ENCODE data around the gene CHRDL2.

Gene CHRDL2

DNA sequence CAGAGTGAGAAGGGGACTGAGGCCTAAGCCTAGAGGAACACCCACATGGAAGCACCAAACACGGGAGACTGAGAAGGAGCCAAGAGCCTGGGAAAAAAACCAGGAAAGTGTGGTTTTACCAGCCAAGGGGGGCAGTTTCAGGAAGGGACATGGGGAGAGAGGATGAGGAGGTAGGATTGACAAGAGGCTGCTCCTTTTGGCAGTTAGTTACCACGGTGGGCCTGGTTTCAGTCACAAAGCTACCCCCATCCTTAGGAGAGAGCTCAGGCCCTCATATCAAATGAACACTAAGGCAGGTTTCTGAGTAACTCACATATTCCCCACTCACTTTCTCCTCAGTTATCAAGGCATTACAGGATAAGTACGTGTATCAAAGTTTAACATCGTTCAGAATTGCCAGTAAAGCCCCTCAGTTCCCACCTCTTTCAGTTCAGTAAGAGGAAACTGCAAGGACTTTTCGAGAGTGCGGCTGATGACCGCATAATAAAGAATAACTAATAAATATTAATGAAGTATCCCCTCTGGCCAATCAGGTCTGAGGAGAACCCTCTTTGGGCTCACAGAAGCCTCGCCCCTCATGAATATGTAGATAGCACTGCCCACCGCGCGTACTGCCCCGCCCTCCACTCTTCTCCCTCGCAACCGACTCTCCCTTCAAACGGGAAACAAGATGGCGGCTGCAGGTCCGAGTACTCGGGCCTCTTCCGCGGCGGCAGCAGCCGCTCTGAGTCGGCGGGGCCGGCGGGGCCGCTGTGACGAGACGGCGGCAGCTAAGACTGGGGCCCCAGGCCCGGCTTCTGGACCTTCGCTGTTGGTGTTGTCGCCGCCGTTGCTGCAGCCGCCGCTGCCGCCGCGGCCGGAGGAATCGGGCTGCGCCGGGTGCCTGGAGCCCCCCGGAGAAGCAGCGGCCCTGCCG is 17.2 kb upstream of the CHRDL2 start, which contains the start of gene RNF169:
Gene RNF169, plus strand, starts transcription at position 639 of the 916 bp plus-strand sequence. Its CDS starts 32 bp downstream, at position 671.
- peak; percentile 96 for DNase-seq

DNA sequence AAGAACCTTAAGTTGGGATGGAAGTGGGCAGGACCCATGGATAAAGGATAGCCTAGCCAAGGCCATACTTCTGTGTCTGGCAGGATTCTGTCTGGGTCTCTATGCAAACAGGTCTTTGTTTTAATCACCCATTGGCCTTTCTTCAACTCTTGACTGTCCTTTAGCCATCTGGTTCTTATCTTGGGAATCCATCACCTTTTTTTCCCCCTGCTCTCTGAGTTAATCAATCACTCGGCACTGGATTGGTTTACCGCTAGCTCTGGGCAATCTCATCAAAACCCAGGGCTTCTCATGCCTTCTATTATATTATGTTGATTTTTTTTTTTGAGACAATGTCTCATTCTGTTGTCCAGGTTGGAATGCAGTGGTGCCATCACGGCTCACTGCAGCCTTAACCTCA is 15.6 kb upstream of the CHRDL2 start:
- no peak for DNase-seq

DNA sequence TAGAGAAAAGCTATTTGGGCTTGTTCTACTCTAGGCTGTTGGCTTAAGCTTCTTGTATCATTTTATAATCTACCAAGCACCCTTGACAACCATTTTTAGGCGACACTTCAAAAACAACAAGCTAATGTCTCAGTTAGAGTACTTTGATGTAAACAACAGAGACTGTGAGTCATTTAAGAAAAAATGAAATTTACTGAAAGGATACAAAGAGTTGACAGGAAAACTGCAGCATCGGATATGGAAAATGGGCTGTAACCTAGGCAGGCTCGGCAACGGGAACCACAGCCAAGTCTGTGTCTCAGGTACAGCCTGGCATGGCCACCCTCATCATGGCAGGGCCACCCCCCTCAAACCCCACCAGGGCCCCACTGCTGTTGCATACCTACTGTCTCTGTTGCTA is 13.1 kb upstream of the CHRDL2 start:
- DNase-seq = no peak

DNA sequence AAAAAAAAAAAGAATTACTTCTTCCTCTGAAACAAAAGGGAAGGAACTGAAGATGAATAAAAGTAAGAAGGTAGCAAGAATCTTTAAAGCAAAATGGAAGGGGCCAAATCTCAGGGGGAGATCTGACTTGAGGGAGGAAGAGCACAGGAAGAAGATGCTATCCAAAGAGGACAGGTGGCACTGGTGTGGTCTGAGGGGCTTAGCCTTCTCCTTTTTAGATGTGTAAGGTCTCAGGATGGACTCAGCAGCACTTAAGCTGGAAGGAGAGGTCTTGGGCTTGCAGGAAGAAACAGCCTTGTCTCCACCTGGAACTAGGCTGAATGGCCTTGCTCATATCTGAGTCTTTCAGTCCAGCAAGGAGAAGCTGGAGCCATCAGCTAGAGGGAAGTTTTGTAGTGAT is 12.4 kb upstream of the CHRDL2 start:
- no peak for DNase-seq

DNA sequence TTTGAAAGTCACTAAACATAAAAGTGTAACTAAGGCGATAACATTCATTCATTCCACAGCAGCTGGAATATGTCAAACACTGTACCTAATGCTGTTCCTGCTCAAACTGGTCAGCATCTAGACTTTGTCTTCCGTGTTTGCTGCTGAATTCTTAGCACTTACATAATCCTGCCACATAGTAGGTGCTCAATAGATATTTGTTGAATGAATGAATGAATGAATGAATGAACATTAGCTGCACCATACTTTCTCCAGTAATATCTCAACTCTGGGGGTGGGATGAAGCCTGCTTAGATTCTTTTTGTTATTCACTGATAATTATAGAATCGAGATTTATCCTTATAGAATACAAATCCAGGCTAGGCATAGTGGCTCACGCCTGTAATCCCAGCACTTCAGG is 10.8 kb upstream of the CHRDL2 start:
- DNase-seq = no peak

DNA sequence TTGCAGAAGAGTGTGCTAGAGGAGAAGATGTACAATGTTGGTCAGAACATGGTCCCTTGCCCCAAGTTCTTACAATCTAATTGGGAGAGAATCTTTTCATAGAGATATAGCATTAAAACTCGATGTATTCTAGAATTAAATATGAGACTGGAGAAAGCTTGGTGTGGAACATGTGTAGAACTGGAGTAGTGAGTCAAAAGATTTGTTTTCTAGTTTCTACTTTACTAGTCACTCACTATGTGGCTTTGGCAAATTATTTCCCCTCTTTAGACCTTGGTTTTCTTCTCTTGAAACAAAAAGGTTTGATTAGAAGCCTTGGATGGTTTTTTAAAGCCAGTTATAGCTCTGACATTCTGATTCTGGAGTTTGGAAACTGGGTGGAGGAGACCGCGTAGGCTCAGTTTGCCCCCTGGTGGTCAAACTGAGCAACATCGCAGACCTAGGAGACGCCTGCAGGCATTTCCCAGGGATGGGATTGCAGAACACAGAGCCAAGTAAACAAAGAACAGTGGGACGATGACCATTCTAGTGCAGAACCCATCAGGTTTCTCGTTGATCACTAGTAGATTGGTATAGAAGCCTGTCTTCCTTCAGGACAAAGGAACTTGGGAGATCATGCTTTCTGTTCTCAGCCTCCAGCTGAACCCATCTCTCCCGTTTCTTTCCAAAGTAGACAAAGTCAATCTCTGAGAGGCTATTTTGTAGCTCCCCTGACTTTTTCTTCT is 8.5 kb upstream of the CHRDL2 start:
- peak; percentile 60 for DNase-seq

DNA sequence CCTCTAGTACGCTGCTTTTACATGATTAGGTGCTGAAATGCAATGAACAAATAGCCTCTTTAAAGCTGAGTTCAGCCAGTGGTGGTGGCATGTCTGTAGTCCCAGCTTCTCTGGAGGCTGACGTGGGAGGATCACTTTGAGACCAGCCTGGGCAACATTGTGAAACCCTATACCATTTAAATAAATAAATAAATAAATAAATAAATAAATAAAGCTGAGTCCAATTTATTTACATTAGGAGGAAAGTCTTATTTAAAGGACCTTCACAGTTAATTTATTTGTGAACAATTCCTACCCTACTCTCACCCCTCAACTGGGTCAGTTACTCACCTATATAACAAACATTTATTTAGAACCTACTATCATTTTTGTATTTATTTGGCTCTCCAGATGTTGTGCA is 4.8 kb upstream of the CHRDL2 start:
- DNase-seq = no peak

DNA sequence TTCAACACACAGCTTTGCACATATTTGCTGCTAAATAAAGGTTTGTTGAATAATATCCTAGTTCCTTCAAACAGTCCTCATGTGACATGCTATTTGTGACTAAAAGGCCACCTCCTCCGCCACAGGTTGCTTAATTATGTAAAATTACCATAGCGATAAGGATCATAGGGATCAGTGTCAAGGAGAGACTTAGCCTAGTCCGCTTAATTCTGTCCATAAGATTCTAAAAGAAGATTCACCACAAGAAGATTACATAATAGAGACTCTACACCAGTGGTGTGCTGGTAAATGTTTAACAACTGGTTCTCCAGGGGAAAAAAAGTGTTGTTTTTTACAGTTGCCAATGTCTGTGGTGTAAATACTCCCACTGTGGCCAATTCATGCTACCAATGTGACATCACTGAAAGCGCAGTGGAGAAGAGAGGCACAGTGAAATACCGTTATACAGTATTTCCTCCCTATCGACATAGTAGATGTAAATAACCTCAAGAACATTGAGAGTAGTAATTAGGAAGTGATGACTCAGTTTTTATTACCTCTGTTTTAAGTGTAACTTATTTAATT is 4.2 kb upstream of the CHRDL2 start:
- DNase-seq = no peak

DNA sequence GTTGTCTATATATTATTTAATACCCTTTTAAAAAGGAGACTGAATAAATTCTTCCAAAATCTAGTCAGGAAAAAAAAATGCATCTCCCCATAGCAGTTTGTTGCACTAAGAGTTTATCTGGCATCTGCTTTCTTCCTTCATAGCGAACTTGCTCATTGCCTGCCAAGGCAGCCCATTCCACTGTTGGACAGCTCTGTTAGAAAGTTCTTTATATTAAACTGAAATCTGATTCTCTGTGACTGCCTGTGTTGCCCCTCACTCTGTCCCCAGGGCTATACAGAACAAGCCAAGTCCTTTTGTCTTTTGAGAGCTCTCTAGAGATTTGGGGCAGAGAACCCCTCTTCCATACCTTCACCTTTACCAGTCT is 3.3 kb upstream of the CHRDL2 start:
- no peak for DNase-seq

DNA sequence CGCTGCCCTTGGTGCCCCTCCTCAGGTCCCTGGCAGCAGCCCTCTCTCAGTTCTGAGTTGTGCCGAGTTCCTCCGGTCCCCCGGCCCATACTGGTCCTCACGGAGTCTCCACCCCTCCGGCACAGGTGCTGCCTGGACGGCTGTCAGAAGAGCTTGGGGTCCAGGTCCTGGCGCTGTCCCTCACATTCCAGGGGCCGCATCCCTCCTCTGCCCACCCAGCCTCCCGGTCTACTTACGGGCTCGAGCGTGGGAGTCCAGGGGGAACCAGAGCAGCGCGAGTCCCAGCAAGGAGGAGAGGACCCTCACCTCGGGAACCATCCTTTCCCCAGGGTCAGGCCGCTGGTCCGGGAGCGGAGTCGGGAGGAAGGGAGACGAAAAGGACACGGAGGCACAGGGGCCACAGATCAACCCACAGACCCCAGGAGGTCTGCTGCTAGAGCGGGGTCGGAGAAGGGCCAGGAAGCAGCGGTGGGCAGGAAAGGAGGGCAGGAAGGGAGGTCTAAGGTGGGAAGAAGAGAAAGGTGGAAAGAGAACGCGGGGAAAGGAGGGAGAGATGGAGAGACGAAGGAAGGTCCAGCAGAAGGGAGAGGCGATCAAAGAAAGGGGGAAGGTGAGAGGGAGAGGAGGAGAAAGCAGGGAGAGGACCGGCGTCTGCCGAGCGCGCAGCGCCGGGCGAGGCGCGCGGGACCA is 510 bp downstream of the CHRDL2 start:
- no peak for DNase-seq

DNA sequence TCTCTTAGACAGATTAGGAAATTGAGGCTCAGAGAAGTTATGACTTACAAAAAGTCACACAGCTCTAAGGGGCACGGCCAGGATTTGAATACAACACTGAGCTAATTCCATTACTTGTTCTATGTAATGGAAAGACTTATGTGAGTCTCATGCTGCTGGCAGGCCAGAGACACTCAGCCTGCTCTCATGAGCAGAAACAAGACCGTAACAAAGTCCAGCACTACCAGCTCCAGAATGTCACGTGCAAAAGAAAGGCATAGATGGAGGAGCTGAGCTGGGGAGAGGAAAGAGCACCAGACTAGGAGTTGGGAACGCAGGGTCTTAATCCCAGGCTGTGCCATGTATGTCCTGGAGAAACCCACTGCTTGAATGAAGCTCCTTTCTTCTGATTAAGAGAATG is 1.8 kb downstream of the CHRDL2 start:
- no peak for DNase-seq

DNA sequence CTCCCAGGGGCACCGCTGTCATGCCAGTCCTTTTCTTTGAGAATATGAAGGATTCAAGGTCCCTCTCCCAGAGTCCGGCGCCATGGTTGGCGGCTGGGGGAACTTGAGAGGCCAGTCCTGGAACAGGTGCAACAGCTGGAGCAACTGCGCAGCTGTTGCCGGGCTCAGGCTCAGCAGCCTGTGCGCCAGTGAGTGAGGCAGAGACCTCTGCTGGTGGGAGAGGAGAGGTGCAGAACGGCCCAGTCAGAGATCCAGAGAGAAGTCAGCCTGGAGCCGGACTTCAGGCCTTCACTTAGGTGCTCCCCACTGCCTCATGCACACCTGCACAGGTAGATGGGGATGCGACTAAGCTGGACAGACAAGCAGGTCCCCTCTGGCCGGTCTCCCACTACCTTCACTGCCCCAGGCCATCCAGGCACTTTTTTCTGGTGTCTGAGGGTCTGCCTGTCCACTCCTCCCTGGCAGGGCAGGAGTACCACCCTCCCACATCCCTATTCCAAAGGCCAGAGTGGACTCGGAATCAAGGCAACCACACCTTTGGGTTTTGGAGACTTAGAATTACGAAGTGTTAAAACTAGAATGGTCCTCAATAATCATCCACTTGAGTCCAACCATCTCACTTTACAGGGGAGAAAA is 4.6 kb downstream of the CHRDL2 start:
- peak; percentile 79 for DNase-seq

DNA sequence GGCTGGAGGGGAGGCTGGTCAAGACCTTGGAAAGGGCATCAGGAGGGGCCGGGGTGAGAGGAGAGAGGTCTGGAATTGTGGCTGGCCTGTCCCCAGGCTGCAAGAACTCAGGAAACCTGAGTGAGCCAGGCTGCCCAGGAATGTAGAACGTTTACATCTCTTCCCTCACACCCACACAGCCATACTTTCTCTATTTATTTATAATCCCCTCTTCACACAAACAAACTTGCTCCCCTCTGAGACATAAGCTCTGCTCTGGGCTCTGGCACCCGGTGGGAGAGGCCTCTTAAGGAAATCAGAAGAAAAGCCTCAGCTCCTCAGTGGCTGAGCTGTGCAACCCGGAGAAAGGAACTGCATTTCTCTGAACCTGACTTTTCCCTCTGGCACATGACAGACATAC is 5.5 kb downstream of the CHRDL2 start:
- no peak for DNase-seq

DNA sequence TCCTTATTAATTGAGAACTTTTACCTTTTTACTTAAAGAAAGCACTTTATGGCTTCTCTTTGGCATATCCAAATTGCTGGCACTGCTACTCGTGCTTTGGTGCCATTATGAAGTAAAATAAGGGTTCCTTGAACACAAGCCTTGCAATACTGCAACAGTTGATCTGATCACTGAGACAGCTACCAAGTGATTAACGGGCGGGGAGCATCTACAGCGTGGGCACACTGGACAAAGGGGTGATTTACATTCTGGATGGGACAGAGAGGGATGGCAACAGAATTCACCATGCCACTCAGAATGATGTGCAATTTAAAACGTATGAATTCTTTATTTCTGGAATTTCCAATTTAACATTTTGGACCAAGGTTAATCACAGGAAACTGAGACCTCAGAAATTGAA is 7.7 kb downstream of the CHRDL2 start:
- no peak for DNase-seq

DNA sequence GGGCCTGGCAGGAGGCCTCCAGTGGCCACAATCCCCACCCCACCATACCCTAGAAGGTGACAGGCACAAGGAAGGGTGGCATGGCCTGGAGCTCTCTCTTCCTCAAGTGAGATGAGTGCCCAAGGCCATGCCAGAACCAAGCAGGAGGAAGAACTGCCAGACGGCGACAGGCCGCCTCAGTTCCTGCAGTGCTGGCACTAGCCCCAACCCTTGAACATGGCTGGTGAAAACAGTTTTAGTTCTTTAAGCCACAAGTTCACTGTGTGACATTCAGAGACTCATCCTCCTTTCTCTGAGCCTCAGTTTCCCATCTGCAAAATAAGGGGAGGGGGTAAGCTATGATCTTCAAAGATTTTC is 9.8 kb downstream of the CHRDL2 start:
- DNase-seq = no peak

DNA sequence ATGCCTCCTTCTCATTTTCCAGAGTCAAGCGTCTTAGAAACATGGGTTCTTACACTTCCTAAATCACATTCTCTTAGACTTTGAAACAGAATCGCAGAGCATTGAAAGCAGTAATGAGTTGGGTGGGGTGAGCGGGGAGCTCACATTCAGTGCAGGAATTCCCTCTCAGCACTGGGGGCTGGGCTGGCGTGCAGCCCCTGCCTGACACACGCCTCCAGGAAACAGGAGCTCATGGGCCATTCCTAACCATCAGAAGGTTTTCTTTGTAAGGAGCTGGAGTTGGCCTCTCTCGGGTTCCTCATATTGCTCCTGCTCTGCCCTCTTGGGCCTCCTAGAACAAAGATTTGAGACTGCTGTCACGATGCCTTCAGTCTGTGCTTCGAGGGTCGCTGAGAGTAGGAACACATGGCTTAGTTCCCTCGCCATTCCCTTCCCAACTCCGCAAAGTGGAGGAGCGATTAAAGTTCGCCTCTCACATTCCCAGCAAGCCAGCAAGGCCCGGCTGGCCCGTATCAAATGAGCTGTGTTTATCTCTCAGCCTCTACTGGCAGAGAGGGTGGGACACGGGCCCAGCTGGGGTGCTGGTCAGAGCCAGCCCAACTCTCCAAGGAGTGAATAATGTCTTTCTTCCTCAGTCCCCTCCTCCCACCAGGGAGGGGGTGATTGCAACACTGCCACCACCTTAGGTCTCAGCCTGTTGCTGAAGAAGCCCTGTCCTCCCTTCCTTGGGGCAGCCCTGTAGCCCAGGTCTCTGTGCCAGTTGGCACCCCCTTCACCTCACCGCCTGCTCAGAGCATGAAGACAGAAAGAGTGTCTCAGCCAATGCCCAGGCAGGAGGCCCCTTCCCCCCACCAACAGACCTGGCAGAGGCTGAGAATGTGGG is 10.4 kb downstream of the CHRDL2 start:
- DNase-seq = no peak

DNA sequence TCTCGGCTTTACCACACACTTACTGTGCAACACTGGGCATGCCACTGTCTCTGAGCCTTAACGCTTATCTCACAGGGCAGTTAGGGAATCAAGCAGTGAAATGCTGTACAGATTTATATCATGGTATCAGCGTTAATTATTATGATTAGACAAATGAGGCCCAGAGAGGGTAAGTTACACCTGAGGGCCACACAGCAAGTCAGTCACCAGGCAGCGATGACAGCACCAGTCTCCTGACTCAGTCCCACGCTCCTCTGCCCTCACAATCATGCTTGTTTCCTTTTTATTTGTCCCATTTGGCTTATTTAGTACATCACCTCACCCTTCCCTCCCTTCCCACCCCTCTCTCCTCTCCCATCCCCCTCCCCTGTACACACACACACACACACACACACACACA is 12.2 kb downstream of the CHRDL2 start:
- DNase-seq = no peak

DNA sequence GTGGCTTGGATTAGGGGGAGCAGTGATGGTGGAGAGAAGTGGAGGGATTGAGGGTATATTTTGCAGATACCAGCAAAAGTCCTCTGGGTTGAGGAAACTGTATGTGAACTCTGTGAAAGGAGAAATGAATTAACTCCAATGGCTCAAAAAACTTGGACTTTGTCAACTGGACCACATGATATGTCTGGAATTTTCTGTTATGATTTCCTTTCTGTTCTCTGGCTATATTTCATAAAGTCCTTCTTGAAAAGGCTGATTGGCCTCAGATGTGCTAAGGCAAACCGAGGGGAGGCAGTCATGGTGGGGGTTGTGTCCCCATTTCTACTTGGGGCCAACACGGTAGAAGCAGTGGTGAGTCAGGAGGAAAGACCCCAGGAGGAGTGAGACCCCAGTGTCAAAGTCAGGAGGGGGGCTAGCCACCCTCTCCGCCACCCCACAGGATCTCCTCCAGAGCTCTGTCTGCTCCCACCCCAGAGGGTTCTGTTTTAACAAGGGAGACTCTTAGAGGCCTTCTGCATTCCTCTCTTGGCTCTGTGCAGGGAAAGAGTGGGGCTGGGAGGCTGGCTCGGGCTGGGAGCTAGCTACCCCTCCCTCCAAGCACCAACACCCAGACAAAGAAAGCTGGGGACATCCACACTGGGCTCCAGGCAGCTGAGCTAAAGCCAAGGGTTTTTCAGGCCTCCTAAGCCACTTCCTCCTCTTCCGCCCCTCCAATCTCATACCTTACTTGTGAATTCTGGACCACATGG is 13.8 kb downstream of the CHRDL2 start:
- no peak for DNase-seq

DNA sequence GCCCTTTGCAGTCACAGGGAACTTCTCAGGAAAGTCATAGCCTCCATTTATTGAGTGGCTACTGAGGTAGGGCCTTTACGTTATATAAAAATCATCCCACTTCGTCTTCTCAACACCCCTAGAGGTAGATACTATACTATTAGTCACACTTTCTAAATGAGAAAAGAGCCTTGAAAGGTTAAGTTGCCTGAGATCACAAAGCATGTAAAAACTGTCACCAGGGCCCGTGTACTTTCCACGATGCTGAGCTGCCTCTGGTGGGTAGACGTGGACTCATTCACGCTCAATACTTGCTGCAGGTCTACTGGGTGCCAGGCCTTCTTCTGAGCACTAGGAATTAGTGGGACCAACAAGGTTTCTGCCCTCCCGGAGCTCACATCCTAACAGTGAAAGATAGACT is 16.3 kb downstream of the CHRDL2 start:
- no peak for DNase-seq

DNA sequence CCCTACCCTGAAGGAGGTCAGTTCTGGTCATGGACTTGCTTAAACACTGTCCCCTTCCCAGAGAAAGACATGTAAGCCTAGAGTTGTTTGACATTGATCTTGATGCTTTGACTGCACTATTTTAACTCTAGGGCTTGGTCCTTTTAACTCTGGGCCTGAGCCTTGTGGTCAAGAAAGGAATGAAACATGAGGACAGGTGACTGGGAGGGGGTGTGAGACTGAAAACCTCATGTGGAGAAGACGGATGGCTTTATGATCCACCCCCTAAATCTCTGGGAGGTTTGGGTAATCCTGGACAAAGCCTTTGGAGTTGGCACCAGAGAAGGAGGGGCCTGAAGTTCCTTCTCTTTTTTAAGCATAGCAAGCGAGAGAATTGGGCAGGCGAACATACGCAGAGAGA is 17.5 kb downstream of the CHRDL2 start:
- no peak for DNase-seq

DNA sequence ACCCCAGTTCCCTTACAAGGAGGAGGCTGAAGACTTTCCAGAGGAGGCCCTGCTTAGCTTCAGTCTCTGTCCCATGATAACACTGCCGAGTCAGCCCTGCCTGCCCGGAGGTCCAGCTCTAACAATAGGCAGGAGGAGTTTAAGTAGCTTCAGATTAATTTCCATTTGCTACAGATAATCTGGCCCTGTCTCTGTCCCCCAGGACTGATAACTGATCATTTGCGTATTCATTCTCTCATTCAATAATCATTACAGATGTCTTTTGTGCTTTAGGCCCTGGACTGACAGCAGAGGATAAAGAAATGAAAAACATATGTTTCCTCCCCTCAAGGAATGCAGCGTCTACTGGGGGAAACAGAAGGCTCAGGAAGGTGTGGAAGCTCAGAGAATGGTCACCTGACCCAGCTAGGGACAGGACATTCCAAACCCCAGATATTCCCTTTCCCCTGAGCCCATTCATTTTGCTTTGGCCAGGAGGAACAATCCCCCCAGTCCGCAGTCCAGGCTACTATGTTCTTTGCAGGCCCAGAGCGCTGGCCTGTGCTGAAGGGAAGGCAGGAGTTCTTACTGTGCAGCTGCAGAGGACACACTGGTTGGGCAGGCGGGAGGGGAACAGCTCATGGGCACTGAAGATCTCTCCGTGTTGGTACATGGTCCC is 20.8 kb downstream of the CHRDL2 start:
- DNase-seq = no peak
